ENCODE results near the gene HOXC12.

DNA sequence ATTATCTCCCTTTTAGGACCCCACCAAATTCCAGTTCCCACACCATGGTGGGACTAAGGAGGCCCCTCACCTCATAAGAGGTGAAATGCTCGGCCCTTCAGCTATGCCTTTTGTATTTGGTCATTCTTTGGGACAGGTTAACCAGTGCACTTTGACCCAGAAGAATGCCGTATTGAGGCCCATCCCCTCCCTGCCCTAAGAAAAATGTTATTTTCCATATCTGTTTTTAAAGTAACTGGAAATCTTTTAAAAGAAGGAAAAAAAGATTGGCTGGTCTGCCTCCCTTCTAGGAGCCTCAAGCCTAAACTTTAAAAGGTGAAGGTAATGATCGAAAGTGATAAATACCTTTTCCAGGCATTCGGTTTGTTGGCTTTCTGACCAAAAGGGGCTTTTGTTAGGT lies 21.8 kb upstream of the HOXC12 start:
- TF ChIP-seq, protein P1, sequence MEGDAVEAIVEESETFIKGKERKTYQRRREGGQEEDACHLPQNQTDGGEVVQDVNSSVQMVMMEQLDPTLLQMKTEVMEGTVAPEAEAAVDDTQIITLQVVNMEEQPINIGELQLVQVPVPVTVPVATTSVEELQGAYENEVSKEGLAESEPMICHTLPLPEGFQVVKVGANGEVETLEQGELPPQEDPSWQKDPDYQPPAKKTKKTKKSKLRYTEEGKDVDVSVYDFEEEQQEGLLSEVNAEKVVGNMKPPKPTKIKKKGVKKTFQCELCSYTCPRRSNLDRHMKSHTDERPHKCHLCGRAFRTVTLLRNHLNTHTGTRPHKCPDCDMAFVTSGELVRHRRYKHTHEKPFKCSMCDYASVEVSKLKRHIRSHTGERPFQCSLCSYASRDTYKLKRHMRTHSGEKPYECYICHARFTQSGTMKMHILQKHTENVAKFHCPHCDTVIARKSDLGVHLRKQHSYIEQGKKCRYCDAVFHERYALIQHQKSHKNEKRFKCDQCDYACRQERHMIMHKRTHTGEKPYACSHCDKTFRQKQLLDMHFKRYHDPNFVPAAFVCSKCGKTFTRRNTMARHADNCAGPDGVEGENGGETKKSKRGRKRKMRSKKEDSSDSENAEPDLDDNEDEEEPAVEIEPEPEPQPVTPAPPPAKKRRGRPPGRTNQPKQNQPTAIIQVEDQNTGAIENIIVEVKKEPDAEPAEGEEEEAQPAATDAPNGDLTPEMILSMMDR (IDR thresholded peaks at IDR 0.05) = no peak
- no peak for TF ChIP-seq POLR2AphosphoS5 (IDR thresholded peaks at IDR 0.05)
- no peak for TF ChIP-seq POLR2A (IDR thresholded peaks at IDR 0.05)
